Astrocyte (in vitro differentiated cells and primary cell): Measurements from ENCODE around the gene HACL1. TPM values are rescaled to one million over a fixed set of nuclear protein-coding genes. Genes with fewer than 3 reads are reported as not detected.

Experiments
- DNase-seq: peaks from one replicate; pipeline ENCODE4 v3.0.0-alpha.2; 2010; ENCODE audit warnings: low read depth
- FAIRE-seq: peaks from 2 replicates; lab custom pipeline; 2011; peaks lifted over from hg19 to GRCh38; lab: Jason Lieb, UNC
- H2AFZ ChIP-seq: 2 replicates; pipeline ENCODE4 v1.6.0; 2012; ENCODE audit warnings: low read depth, low read length, inconsistent platforms
- H3K27ac ChIP-seq: 2 replicates; pipeline ENCODE4 v1.5.1; 2011; ENCODE audit warnings: low read depth, low read length, inconsistent platforms
- H3K27me3 ChIP-seq: 2 replicates; pipeline ENCODE4 v1.6.0; 2011; ENCODE audit warnings: low read length, inconsistent platforms; ENCODE audit not compliant: insufficient read depth
- H3K36me3 ChIP-seq: 2 replicates; pipeline ENCODE4 v1.5.1; 2011; ENCODE audit warnings: low read length, inconsistent platforms; ENCODE audit not compliant: insufficient read depth
- H3K4me1 ChIP-seq: 2 replicates; pipeline ENCODE4 v1.5.1; 2011; ENCODE audit warnings: low read length, inconsistent platforms; ENCODE audit not compliant: insufficient read depth
- H3K4me2 ChIP-seq: 2 replicates; pipeline ENCODE4 v1.6.0; 2012; ENCODE audit warnings: low read length, inconsistent platforms
- H3K4me3 ChIP-seq: 2 replicates; pipeline ENCODE4 v1.5.1; 2011; ENCODE audit warnings: low read depth, mild to moderate bottlenecking, low read length, inconsistent platforms; ENCODE audit not compliant: insufficient read depth
- H3K79me2 ChIP-seq: 2 replicates; pipeline ENCODE4 v1.6.0; 2012; ENCODE audit warnings: mild to moderate bottlenecking, low read length, inconsistent platforms; ENCODE audit not compliant: insufficient read depth
- H3K9ac ChIP-seq: 2 replicates; pipeline ENCODE4 v1.6.0; 2012; ENCODE audit warnings: mild to moderate bottlenecking, low read length, inconsistent platforms
- H3K9me3 ChIP-seq: 2 replicates; pipeline ENCODE4 v1.5.1; 2012; ENCODE audit warnings: low read depth, mild to moderate bottlenecking, low read length, inconsistent platforms; ENCODE audit not compliant: insufficient read depth
- H4K20me1 ChIP-seq: 2 replicates; pipeline ENCODE4 v1.6.0; 2012; ENCODE audit warnings: low read length, inconsistent platforms; ENCODE audit not compliant: insufficient read depth
- H3K27ac Mint-ChIP-seq: one replicate; pipeline ENCODE4 v1.8.0; 2021; ENCODE audit warnings: mild to moderate bottlenecking, mixed read lengths; ENCODE audit not compliant: unreplicated experiment
- H3K27me3 Mint-ChIP-seq: one replicate; pipeline ENCODE4 v1.8.0; 2021; ENCODE audit warnings: low read depth, mixed read lengths; ENCODE audit not compliant: unreplicated experiment
- H3K36me3 Mint-ChIP-seq: one replicate; pipeline ENCODE4 v1.8.0; 2021; ENCODE audit warnings: low read depth, mixed read lengths; ENCODE audit not compliant: unreplicated experiment
- H3K4me1 Mint-ChIP-seq: one replicate; pipeline ENCODE4 v1.8.0; 2021; ENCODE audit warnings: low read depth, mixed read lengths; ENCODE audit not compliant: unreplicated experiment
- H3K4me3 Mint-ChIP-seq: one replicate; pipeline ENCODE4 v1.8.0; 2021; ENCODE audit warnings: mild to moderate bottlenecking, moderate library complexity, mixed read lengths; ENCODE audit not compliant: unreplicated experiment
- H3K9me3 Mint-ChIP-seq: one replicate; pipeline ENCODE4 v1.8.0; 2021; ENCODE audit warnings: mild to moderate bottlenecking, mixed read lengths; ENCODE audit not compliant: unreplicated experiment
- EZH2 ChIP-seq: IDR thresholded peaks from 2 replicates; pipeline ENCODE4 v1.6.1; 2012; ENCODE audit warnings: mild to moderate bottlenecking, low read length, inconsistent platforms; ENCODE audit not compliant: insufficient read depth
- total RNA-seq: library from RNA; stranded (reverse); gene quantifications from 2 replicates; pipeline ENCODE4 v1.2.1, GENCODE V29; 2021
- TF ChIP-seq, protein P1 (sequence below): IDR thresholded peaks from 2 replicates; pipeline ENCODE4 v1.5.1; 2011; ENCODE audit warnings: low read depth, mild to moderate bottlenecking, inconsistent platforms, low read length, moderate library complexity; ENCODE audit not compliant: insufficient read depth

Gene HACL1
- total RNA-seq, 1 donor from 2014 or later = 17.8 TPM

DNA sequence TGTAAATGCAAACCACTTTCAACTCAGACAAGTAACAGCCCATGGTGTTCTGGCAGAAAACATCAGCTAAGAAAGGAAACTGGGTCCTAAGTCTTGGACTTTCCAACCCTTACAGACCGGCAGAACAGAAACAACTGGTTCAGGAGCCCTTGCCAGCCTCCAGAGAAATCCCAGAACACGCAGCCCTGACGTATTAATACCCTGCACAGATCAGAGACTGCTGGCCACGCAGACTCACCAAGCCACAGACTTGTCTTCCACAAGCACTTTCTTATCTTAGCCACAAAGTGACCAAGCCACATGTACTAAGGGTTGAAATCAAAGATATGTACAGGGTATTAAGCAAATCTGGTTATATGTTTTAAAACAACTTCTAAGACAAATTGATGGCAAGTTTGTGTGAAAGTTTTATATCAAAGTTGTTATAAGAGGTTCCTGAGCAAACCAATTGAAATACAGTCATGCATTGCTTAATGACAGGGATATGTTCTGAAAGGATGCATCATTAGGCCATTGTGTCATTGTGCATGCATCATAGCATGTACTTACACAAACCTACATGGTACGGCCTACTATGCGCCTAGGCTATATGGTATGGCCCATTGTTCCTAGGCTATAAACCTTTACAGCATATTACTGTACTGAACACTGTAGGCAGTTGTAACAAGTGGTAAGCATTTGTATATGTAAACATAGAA is 37.0 kb upstream of the HACL1 start:
- no peak overlapping the region for H3K9ac ChIP-seq
- Mint-ChIP-seq H3K9me3 (peaks cover 2% of the 10 kb centered on the region), H3K4me3 (no peak overlapping the region), H3K27ac (no peak overlapping the region), H3K36me3 (peaks cover 17% of the 10 kb centered on the region), H3K4me1 (peaks cover 39% of the 10 kb centered on the region), H3K27me3 (no peaks in the 10 kb centered on the region)
- TF ChIP-seq, protein P1, sequence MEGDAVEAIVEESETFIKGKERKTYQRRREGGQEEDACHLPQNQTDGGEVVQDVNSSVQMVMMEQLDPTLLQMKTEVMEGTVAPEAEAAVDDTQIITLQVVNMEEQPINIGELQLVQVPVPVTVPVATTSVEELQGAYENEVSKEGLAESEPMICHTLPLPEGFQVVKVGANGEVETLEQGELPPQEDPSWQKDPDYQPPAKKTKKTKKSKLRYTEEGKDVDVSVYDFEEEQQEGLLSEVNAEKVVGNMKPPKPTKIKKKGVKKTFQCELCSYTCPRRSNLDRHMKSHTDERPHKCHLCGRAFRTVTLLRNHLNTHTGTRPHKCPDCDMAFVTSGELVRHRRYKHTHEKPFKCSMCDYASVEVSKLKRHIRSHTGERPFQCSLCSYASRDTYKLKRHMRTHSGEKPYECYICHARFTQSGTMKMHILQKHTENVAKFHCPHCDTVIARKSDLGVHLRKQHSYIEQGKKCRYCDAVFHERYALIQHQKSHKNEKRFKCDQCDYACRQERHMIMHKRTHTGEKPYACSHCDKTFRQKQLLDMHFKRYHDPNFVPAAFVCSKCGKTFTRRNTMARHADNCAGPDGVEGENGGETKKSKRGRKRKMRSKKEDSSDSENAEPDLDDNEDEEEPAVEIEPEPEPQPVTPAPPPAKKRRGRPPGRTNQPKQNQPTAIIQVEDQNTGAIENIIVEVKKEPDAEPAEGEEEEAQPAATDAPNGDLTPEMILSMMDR = no peak
- no peak for TF ChIP-seq EZH2
- DNase-seq (peak; percentile 81), FAIRE-seq (no peak)
- H2AFZ ChIP-seq = no peak overlapping the region
- no peaks in the 10 kb centered on the region for H3K9me3 ChIP-seq
- peaks cover 53% of the 10 kb centered on the region for H3K4me1 ChIP-seq
- no peaks in the 10 kb centered on the region for H3K27me3 ChIP-seq
- no peaks in the 10 kb centered on the region for H3K79me2 ChIP-seq
- no peaks in the 10 kb centered on the region for H3K36me3 ChIP-seq
- H3K4me2 ChIP-seq = no peak overlapping the region
- H3K4me3 ChIP-seq = no peak overlapping the region
- no peaks in the 10 kb centered on the region for H4K20me1 ChIP-seq
- peak overlapping the region; percentile 41 for H3K27ac ChIP-seq

DNA sequence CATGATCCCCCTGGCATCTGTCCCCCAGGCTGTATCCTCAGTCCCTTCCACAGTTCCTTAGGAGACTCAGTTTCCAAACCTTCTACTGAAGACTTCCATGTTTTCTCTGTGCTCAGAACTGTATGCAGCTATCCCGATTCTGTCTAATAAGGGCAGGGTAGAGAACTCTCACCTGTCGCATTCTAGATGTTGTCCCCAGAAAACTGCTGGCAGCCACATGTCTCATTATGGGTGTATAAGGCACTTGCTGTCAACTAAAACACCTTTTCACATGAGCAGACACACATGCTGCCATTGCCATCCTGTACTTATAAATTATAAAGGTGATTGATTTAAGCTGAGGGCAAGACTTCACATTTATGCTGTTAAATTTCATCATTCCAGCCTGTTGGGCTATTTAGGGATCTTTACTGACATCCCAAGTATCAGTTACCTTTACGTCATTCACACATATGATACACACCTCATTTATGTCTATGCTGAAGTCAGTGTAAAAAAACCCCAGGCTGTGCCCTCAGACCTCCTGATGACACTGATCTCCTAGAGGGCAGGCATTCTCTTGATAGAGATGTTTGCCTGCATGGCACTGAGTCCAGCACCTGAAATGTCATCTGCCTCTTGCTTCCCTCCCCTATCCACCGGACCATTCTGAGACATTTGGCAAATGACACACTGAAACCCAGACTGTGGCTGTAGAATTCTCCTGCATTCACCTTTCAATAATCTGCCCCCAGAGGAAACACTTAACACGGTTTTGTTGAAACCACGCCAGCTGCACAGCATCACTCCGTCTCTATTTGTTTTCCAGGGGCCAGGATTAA is 36.0 kb upstream of the HACL1 start:
- Histone ChIP-seq H3K9ac (peak overlapping the region; percentile 3), H3K79me2 (no peaks in the 10 kb centered on the region), H3K4me3 (no peak overlapping the region), H3K27ac (peak overlapping the region; percentile 70), H2AFZ (no peak overlapping the region), H4K20me1 (no peaks in the 10 kb centered on the region), H3K27me3 (no peaks in the 10 kb centered on the region), H3K36me3 (no peaks in the 10 kb centered on the region), H3K4me2 (no peak overlapping the region), H3K4me1 (peaks cover 61% of the 10 kb centered on the region), H3K9me3 (no peaks in the 10 kb centered on the region)
- TF ChIP-seq, protein P1 = no peak
- no peak for TF ChIP-seq EZH2
- peaks cover 17% of the 10 kb centered on the region for H3K36me3 Mint-ChIP-seq
- peaks cover 39% of the 10 kb centered on the region for H3K4me1 Mint-ChIP-seq
- peak; percentile 32 for DNase-seq
- peaks cover 2% of the 10 kb centered on the region for H3K9me3 Mint-ChIP-seq
- FAIRE-seq = no peak
- H3K27me3 Mint-ChIP-seq = no peaks in the 10 kb centered on the region
- H3K27ac Mint-ChIP-seq = peak overlapping the region; percentile 90
- H3K4me3 Mint-ChIP-seq = no peak overlapping the region
